Kidney tubule cell (primary cell): ENCODE measurements around the gene SIM2.

ENCODE experiments used
- DNase-seq: peaks from one replicate; pipeline ENCODE4 v3.0.0-alpha.2; 2018; ENCODE audit warnings: low spot score

SIM2 gene

DNA sequence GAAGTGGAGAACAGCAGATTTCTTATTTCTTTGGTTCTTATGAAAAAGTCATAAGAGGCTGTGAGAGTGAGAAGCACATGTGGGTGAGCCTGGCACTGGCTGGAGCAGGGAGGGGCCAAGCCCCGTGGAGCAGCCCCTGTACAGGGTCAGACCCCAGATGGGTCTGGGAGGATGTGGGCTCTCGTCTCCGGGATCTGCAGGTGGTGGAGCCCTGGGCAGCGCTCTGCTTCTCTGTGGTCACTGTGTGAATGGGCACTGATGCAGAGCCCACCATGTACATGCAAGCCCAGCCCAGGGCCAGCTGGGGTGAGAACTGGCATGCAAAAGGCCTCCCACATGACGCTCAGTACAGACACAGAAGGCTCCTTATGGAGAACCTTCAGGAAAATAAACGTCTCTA is 67.6 kb downstream of the SIM2 start:
- no peak for DNase-seq

DNA sequence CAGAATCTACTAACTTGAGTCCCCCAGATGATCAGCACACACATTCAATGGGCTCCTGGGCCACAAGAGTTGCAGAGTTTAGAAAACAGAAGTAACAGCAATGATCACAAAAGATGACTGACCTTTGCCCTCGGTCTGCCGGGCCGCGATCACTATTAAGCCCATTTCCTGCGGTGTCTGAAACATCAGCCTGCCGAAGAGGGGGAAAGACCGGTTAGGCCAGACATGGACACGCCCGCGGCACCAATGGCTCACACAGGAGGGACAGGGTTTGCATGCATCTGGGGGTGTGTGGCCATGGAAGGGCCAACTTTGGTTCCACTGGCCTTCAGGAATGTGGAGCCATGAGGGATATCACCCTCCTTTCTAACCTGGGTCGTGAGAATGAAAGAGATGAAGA is 68.2 kb downstream of the SIM2 start:
- no peak for DNase-seq

DNA sequence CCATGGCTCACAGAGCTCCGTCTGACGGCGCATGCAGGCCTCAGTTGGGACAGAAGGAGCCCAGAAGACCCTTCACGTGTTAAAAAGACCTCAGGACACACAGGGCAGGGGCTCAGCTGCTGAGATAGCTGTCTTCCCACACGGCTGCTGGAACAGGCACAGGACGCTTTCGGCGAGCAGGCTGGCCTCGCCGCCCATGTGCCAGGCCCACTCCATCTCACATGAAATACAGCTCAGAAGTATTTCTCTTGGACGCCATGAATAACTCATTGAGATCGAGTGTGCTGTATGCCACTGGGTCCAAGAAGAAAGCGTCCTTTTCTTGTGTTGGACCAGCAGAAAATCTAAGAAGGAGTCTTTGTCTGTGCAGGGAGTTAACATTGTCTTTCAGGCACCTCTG is 69.6 kb downstream of the SIM2 start:
- no peak for DNase-seq

DNA sequence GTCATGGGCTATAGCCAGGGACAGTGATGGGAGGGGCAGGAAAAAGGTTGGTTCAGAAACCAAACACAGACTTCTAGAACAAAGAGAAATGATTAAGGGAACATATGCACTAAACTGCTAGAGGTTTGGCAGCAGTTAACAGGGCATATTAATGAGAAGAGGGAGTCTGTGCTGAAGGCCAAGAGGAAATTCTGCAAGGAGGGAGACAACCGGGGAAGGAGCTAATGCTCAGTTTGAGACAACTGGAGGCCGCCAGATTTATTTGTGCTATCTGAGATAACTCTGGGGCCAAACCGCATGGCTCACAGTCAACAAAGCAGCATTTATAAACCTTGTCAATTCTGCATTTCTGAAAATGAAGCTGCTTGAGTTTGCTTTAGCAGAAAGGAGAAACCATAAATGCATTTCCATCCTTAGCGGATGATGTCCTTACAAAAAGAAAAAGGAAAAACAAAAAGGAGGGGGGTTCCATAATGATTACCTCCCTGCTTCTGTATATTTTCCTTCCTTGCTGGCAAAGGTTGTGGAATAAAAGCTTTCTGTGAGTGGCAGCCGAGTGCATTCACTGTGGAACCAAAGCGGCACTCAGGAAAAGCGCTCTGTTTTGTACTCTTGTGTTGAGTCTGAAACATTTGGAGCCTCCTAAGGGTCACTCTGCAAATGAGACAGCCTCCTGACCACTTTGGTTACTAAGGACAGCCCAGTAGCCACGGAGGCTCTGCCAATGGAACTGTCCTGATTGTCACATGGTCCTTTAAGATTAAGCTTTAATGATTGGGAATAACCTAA is 70.3 kb downstream of the SIM2 start:
- DNase-seq: no peak

DNA sequence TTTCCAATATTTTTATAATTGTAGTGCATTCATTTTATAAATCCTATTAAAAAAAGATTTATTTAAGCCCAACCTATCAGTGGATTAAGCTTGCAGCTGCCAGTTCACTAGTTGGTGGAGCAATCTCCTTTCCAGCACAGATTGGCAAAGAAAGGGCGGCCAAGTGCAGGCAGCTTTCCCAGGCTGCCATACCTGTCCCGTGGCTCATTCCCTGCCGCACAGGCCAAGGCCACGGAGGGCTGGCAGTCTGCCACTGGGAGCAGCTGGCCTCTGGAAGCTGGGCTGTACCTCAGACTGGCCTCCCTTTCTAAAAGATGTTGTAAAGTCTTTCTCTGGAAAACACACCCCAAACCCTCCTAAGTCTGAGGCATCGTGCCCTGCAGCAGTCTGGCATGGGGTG is 74.2 kb downstream of the SIM2 start:
- DNase-seq: peak; percentile 78

DNA sequence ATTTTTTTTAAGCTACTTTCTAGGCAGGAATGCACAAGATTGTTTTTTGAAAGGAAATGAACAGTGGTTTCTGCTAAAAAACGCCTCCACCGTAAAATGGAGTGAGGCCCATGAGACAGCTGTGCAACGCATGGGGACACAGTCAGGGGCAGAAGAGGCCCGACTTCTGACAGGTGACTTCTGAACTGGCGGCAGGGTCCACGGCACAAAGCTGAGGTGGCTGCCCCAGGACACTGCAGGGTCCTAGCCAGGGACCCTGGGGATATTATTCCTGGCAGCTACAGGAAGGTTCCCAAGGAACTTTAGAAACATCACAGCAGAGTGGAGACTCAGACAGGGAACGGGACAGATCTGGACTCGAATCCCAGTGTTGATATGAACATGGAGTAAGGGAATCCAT is 75.1 kb downstream of the SIM2 start:
- no peak for DNase-seq

GRCh38 chr21:36776981-36777617 is 78.2 kb downstream of the SIM2 start:
- no peak for DNase-seq

GRCh38 chr21:36780861-36781260 is 81.9 kb downstream of the SIM2 start:
- no peak for DNase-seq

DNA sequence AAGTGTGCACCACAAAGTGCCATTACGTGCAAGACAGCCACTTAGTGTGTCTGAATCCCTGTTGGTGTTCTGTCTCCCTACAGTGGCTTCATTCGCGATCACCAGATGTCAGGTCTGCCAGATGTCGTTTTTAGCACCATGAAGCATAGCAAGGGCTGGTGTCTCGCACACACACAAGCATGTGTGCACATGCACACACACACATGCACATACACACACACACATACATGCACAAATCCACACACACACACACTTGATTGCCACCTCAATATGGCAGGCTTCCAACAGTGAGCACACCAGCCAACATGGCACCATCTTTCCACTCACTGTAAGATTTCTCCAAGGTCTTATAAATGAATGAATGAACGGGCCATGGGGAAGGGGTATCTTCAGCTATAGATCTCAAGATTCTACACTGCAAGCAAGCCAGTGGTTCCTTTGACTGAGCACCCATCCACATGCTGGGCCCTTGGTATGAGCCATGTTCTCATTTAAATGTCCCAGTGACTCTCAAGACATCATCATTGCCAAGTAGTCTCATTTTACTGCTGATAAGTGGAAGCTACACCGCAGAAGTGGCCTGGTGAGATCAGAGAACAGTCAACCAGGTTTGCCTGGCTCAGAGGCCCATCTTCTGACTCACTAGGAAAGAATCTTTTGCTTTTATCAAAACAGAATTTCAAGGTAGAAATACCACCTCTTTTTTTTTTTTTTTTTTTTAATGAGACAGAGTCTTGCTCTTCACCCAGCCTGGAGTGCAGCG is 84.9 kb downstream of the SIM2 start:
- peak; percentile 94 for DNase-seq

DNA sequence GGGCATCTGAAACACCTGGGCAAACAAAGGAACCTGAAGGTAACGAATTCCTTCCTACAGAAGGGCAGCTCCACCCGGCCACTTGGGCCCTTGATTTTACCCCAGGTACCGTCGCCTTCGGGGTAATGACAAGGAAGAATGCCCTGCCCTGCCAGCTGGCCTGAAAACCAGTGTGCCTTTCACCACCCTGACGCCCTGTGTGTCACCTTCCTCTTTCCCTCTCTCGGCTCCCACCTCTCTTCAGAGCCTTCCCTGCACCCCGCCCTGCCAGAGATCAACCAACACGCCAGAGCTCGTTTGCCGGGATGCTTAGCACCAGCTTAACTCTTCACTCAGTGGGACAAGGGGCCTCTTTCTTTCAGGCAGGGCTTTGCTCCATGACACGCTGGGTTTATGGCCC is 86.0 kb downstream of the SIM2 start:
- DNase-seq: no peak

GRCh38 chr21:36785615-36786014 is 86.7 kb downstream of the SIM2 start:
- DNase-seq: no peak

DNA sequence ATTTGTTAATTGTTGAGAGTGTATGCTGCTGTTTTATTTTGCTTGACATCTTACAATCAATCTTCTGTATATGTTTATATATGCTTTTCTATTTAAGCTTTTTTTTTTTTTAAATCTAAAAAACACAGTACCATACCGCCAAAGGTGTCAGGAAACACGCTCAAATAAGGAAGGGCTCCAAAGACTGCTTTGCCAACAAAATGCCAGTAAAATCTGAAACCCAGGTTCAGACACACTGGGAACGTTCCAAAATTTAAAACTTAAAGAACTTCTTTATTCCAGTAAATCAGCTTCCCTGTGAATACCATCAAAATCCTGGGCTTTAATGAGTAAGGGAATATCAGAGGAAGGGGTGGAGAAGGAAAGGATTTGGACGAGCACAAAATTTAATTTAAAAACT is 87.3 kb downstream of the SIM2 start:
- no peak for DNase-seq

DNA sequence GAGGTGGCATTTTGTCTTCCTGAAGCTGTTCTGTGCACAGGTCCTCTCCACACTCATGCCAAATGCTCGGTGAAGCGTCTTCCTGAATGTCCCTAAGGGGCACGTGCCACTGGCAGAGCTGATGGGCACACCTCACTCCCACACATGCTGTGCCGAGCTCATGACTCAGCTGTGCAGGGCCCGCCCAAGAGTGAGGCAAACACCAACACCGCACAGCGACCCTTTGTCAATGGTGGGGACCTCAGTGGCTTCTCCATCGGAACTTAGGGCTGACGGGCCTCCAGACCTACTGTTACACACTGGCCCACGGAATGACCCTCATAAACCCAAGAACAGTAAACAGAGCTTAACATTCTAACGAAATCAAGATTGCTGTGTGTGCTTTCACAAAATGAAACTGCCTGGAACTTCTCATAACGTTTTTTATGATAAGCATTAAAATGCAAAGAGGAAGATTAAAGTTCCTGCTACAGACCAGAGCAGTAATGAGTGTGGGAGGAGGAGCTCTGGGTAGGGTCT is 89.3 kb downstream of the SIM2 start:
- DNase-seq: peak; percentile 71

- DNase-seq: peak; percentile 25
Observed at GRCh38 chr21:36790616-36791015, 91.7 kb downstream of the SIM2 start.

- DNase-seq: no peak
Observed at GRCh38 chr21:36791180-36791579, 92.3 kb downstream of the SIM2 start.

DNA sequence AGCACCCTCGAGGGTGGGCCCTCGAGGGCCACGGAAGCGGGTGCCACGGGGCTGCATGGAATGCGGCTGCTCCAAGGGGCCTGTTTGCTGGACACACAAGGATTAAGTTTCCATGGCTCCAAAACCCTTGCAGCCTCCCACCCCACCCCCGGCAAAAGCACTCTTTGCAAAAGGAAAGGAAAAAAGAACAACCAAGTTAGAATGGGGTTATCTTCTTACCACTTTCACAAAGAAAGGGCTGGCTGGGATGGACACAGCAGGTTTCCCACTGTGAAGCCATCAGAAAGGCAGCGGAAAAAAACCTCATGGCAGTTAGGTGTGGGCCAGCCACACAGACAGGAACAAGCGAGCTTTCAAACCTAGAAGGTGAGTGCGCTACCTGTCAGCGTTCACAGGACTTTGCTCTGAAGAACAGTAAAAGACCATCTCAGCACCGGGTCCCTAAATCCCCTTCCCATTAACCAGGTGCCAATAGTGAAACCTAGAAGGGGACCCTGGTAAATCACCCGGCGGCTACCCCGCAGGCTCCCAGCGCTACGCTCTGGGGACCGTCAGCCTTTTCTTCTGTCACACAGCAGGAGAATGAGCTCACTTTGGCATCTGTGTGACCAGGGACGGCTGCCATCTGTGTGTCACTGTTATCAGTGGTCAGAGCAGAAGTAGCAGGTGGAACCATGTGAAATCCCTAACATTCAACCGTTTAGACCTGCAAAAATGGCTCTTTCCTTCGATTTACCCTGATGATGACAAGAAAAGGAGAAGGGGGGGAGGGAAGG is 93.0 kb downstream of the SIM2 start:
- no peak for DNase-seq

- peak; percentile 97 for DNase-seq
Observed at GRCh38 chr21:36792505-36792967, 93.6 kb downstream of the SIM2 start.

DNA sequence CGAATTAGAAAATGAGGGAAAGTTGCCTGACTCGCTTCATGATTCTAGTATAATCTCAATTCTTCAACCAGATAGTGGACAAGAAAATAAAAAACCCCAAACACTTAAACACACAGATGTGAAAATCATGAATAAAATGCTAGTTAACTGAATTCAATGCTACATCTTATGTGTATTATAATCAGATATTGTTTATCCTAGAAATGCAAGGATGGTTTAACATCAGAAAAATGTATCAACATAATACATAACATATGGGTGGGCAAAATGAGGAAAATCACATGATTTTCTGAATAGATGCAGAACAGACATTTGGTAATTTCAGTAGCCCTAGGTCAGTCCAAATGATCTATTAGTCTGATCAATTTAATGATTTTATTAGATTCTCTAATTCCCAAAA is 97.2 kb downstream of the SIM2 start:
- DNase-seq: no peak

- no peak for DNase-seq
Observed at GRCh38 chr21:36798491-36798890, 99.6 kb downstream of the SIM2 start.
